GM19035 (cell line): ENCODE measurements around the gene KRT3.

ENCODE experiments used
- ATAC-seq: cut with Tn5 transposase; IDR thresholded peaks from one replicate; pipeline ENCODE4 v1.9.1; 2021; ENCODE audit not compliant: unreplicated experiment

KRT3 gene

DNA sequence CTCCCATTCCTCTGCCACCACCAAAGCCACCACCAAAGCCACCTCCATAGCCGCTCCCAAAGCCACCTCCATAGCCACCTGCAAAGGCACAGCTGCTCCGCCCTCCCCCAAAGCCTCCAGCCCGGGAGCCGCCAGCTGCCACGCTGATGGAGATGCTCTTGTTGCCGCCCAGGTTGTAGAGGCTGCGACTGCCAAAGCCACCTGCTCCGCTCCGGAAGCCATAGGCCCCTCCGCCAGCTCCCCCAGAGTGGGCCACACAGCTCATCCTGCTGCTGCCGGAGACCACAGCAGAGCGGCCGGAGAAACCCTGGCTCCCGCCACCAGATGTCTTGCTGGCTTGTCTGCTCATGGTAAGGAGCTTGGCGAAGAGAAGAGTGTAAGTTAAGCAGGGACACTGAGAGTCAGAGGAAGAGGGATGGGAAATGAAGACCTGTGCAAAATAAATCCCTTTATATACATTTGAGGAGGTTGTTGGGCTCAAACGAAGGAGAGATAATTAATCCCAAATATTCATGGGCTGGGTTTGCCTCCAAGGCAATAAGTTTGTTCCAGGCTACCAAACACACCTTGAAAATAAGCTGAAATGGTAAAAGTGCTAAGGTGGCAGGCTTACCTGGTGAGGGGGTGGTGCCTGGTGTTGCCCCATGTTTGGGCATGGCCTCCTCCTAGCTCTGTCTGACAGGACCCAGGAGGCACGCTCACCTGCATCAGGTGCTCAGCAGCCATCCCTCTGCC is at the start of gene KRT3:
KRT3 (minus strand) TSS at position 424 of the 735 bp plus-strand sequence; CDS start at position 349, 75 bp downstream.
- no peak for ATAC-seq

GRCh38 chr12:52844386-52844785 is 48.5 kb upstream of the KRT3 start:
- ATAC-seq = no peak

DNA sequence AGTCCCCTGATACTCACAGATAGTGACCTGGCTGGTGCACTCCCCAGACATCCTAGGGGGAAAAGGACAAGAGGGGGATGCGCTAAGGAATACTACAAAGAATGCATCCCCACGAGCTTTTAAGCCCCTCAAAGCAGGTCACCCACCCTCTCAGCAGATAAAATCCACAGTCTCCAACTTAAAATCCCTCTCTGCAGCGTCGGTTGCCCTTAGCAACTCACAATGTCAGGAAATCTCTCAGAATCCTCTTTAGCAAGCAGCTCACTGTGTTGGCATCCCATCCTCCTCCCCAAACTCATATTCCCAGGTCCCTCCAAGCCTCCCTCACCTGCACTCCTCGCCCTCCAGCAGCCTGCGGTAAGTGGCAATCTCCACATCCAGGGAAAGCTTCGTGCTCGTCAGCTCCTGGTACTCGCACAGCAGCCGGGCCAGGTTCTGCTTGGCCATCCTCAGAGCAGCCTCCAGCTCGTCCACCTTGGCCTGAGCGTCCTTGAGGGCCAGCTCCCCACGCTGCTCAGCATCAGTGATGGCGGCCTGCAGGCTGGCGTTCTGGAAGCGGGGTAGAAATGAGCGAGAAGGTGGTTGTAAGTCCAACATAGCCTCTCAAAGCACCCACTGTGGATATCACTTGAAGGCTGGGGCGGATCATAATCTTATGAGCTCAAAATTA is 43.7 kb upstream of the KRT3 start:
- no peak for ATAC-seq

DNA sequence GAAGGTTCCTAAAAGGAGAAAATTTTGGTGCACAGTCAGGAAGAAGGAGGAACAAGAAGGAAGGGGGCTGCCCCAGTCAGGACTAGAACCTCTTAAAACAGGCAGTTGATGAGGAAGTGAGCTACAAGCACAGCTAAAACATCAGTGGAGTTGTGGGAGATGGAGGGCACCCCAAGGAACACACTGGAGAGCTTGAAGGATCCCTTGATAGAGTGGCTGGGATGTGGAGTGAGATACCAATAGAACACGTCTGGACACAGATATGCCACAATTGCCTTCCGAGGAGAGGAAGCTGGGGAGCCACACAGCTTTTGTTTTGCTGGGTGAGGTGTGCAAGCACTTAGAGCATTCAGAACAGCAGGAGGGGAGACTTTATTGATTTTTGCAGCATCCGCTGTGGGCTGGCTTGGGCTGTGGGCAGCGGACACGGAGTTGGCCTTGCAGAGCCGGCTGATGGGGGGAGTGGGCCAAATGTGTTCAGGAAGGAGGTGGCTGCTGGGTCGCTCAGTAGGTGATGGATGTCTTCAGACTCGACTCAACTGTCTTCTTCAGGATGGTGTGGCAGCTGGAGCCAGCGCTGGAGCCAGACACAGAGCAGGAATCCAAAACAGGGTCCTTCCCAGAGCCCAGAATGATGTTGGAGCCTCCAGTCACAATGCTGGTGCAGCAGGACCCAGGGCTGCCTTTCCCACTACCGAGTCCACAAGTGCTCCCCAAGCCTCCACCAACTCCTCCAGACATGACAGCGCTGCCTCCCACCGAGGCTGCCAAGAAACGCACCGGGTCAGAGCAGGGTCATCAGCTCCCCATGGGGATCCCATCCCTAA is 42.9 kb upstream of the KRT3 start:
- ATAC-seq = no peak

GRCh38 chr12:52837781-52838608 is 42.1 kb upstream of the KRT3 start:
- ATAC-seq = no peak

DNA sequence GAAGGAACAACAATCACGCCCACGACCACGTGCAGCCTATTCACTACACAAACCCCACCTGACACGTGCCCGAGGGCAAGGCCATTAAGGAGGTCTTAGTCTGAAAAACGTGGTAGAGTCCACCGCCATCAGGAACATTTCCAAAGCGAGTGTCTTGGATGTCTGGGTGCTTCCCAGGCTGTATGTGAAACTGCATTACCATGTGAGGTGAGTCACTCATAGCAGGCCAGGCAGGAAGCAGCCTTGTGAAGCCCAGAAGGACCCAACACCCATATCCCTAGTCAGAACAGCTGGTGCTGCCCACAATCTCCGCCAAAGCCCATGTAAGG is 41.5 kb upstream of the KRT3 start:
- ATAC-seq = no peak

GRCh38 chr12:52836491-52837412 is 40.8 kb upstream of the KRT3 start:
- ATAC-seq = no peak

GRCh38 chr12:52836042-52836466 is 40.1 kb upstream of the KRT3 start:
- no peak for ATAC-seq

DNA sequence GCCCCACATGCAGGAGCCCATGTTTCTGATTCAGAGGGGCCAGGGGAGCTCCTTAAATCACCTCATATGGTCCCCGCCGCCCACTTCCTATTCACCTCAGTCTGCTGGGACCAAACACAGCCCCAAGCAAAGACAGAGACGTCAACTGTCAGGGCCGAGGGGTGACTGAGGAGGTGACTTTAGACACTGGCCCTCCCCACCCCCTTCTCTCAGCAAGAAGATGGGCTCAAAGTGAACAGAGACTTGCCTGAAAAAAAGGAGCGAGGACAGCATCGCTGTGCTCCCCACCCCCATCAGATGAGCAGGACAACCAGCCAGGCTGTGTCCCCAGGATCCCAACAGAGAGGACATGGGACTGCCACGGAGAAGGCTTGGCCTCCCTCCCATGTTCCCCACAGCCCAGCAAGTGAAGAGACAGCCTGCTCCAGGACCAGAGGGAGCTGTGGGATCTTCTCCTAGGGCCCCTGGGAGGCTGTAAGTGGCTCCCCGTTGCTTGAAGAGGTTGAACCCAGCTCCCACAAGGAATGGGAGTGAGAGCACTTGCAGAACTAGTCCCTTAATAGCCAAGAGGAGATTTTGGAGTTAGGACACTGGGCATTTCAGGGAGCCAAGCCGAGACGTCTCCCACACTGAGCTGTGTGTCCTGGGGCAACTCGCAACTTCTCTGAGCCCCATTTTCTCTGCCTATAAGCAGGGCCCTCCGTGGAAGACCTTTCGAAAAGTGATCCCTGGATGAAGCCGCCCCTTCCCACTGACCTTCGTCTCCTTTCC is 39.5 kb upstream of the KRT3 start:
- ATAC-seq = no peak

- no peak for ATAC-seq
These were observed 38.7 kb upstream of the KRT3 start for GRCh38 chr12:52834727-52835001.

DNA sequence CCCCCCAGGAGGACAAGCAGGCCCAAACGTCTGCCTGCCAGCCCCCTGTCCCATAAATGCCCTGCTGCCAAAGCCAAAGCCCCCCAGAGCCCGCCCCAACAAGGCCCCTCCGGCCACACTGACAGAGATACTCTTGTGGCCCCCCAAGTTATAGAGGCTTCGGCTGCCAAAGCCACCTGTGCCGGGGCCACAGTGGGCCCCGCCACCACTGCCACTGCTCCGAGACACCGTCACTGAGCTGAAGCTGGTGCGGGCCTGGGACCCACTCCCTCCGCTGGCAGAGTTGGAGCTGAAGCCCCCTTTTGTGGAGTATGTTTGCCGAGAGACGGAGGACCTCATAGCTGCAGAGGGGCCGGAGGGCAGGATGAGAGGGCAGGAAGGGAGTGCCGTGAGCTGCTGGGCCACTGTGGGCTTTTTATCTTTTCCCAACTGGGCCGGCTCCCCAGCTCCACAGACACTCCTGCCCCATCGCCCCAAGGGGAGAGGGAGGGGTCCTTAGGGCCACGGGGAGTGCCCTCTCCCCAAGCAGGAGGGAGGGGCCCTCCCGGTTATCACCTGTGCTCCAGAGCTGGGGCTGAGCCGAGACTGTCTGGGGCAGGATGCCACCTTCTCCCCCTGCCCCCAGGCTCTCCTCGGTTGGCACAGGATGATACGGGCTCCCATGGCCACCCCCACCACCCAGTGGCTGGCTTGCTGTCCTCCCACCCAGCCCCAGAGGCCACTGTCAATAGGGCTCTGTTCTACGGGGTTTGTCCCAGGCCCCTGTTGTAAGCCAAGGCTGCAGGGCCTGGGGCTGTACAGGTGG is 38.2 kb upstream of the KRT3 start, which contains the start of gene KRT79:
KRT79 (minus strand) TSS at position 390 of the 805 bp plus-strand sequence; CDS start at position 339, 51 bp downstream.
- ATAC-seq = no peak

GRCh38 chr12:52832985-52833905 is 37.3 kb upstream of the KRT3 start:
- no peak for ATAC-seq

GRCh38 chr12:52832451-52832850 is 36.5 kb upstream of the KRT3 start:
- ATAC-seq = no peak

DNA sequence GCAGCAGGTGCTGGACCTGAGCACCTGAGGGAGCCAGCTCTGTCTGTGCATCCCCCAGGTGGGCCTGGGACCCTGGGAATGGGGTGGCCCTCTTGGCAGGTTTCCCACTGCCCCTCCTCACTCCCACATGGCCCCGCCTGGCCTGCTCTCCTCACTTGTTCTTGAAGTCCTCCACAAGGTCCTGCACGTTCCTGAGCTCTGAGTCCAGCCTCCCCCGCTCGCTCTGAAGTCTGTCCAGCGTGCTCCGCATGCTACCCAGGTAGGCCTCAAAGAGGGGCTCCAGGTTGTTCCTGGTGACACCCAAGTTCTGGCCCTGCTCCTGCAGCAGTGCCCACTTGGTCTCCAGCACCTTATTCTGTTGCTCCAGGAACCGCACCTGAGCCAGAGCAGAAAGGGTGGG is 35.3 kb upstream of the KRT3 start:
- ATAC-seq = no peak

GRCh38 chr12:52829986-52830770 is 34.3 kb upstream of the KRT3 start:
- ATAC-seq = no peak

- no peak for ATAC-seq
These were observed 32.7 kb upstream of the KRT3 start for GRCh38 chr12:52828591-52829021.

DNA sequence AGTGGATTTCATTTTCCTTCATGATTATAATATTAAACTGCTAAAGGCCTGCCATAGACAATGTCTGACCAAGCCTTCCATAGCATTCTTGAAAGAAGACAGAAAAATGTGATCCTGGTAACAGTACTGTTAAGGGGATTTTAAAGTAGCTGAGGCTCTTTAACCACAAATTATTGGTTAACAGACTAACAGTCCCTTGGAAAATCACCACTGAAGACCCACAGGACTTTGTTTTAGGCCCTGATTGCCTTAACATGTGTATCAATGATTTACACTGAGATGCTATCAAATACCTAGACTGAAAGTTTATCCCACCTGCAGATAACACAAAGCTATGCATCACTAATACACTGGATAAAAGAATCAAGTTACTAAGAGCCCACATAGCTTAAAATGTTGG is 32.2 kb upstream of the KRT3 start:
- ATAC-seq = no peak
